Stimulated activated CD4-positive, alpha-beta T cell treated with anti-CD3 and anti-CD28 coated beads, Interleukin-1b, Interleukin-23, amount 100 ng/mL, for 1 hour (primary cell): ENCODE measurements around the gene TRIM4.

ENCODE experiments used
- DNase-seq, 2 donors: peaks; one replicate each; pipeline ENCODE4 v3.0.0-alpha.2; 2020; ENCODE audit warnings: low read depth in 2 of 2

Gene TRIM4

GRCh38 chr7:99842926-99843325, 76.4 kb downstream of the TRIM4 start:
- no peak for DNase-seq
